Spleen (tissue), 7 donors: ENCODE measurements around the gene MYO16.

Source experiments
- POLR2AphosphoS5 ChIP-seq, 3 donors: sonication (generic); formaldehyde crosslinking; IDR thresholded peaks; one replicate each; pipeline ENCODE4 v1.5.1; 2017; ENCODE audit warnings: antibody characterized with exemption in 3 of 3
- TF ChIP-seq, protein P1 (sequence below), 11 experiments: fragments of 200-600 bp in 7 of 11; fragments of 450-650 bp in 4 of 11; sonication (generic) in 4 of 11; IDR thresholded peaks in 8 of 11; conservative IDR thresholded peaks in 3 of 11; 1 replicate in 7 of 11; 2 replicates in 4 of 11; pipeline versions ENCODE4 v1.4.0 to v1.8.0; 2016 to 2021; ENCODE audit warnings: antibody characterized with exemption in 11 of 11, inconsistent platforms in 4 of 11, mild to moderate bottlenecking in 1 of 11
- donor health status: DM: no; HTN: no; CAD: no; lungs with moderate emphysema.
- donor health status: DM: no; HTN: no; CAD: no.
- donor health status: DM: no; HTN: no; CAD: no.

DNA sequence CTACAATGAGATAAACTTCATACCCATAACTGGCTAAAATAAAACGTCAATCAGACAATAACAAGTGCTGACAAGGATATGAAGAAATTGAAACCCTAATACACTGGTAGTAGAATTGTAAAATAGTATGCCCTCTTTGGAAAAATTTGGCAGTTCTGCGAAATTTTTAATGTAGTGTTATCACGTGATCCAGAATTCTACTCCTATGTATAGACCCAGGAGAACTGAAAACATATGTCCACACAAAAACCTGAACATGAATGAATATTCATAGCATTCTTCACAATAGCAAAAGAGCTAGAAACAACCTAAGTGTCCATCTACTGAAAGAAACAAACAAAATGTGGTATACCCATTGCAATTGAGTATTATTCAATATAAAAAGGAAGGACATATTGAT lies 14.2 kb upstream of the MYO16 start:
- no peak for TF ChIP-seq POLR2AphosphoS5 (IDR thresholded peaks at IDR 0.05)
- TF ChIP-seq, protein P1, sequence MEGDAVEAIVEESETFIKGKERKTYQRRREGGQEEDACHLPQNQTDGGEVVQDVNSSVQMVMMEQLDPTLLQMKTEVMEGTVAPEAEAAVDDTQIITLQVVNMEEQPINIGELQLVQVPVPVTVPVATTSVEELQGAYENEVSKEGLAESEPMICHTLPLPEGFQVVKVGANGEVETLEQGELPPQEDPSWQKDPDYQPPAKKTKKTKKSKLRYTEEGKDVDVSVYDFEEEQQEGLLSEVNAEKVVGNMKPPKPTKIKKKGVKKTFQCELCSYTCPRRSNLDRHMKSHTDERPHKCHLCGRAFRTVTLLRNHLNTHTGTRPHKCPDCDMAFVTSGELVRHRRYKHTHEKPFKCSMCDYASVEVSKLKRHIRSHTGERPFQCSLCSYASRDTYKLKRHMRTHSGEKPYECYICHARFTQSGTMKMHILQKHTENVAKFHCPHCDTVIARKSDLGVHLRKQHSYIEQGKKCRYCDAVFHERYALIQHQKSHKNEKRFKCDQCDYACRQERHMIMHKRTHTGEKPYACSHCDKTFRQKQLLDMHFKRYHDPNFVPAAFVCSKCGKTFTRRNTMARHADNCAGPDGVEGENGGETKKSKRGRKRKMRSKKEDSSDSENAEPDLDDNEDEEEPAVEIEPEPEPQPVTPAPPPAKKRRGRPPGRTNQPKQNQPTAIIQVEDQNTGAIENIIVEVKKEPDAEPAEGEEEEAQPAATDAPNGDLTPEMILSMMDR (IDR thresholded peaks at IDR 0.05 in 8 of 11, conservative IDR thresholded peaks at IDR 0.05 in 3 of 11), result no peak
